Measurements from ENCODE around the gene C2orf69.

- no peak for TF ChIP-seq POLR2A (IDR thresholded peaks at IDR 0.05)
- TF ChIP-seq CTCF (IDR thresholded peaks at IDR 0.05), result no peak
Observed at GRCh38 chr2:199903111-199903510, 8.0 kb upstream of the C2orf69 start.
